Activated CD4-positive, CD25-positive, alpha-beta regulatory T cell treated with anti-CD3 and anti-CD28 coated beads, Interleukin-2, amount 50 U/mL, for 24 hours (primary cell): ENCODE data around the gene TIE1.

Experiments used
- ATAC-seq, 2 donors: fragments of 150-1000 bp; cut with Tn5 transposase; one replicate each; pipeline ENCODE4 v1.10.0; 2021; ENCODE audit warnings: mild to moderate bottlenecking in 1 of 2, moderate library complexity in 1 of 2

TIE1 gene

DNA sequence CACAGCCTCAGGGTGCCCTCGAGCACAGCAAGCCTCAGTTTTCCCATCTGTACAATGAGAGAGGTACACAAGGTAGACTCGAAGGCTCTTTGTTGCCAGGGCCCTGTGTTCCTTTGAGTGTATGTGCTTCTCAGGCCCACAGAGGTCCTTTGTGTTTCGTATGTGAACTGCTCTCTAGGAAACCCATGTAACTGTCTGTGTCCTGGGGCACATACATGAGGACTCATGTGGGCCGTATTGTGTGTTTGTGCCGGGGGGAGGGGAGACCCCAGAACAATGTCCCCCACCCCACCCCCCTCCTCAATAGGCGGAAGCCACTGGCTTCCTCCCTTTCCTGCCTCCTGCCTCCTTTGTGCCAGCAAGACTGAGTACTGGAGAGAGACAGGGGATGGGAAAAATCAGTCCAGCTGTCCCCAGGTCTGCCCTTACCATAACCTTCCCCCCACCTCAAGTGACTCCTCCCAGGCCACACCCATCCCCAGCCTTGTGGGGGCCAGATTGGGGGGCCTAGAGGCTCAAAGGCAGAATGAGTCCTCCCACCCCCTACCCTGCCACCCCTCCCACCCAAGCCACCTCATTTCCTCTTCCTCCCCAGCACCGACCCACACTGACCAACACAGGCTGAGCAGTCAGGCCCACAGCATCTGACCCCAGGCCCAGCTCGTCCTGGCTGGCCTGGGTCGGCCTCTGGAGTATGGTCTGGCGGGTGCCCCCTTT, at the start of gene TIE1:
Gene TIE1, plus strand, starts transcription at position 605 of the 717 bp plus-strand sequence. Its CDS starts 90 bp downstream, at position 695.
- no peak for ATAC-seq

DNA sequence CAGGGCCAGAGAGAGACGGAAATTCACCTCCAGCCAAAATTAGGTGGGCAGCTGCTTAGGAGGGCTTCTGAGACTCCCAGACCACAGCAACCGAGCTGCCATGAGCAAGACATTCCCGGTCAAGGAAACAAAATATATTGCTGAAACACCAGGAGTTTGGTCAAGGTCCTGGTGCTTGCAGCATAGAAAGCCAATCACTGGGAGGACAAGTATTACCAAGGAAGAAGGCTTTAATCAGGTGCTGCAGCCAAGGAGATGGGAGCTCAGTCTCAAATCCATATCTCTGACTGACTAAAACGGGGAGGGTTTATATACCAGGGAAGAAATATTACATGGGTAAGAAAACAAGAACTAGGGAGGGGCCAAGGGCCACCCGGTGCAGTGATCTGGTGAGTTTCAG, 49.8 kb upstream of the TIE1 start:
- ATAC-seq = no peak

DNA sequence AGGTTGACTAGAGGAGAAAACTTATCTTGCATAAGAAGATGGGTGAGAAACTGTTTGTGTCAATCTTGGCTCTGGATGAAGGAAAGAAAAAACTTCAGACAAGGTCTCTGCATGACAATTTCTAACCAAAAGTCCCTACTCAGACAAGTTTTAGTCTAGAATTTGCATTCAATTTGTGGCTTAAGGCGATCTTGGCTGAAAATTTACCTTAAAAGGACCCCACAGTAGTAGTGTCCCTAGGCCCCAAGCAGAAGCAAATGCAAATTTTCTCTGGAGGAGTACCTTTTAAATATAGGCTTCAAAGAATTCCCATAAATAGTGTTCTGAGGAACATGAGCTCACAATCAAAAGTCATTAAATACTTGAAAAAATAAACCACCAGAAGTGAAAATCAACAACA, 48.6 kb upstream of the TIE1 start:
- no peak for ATAC-seq

GRCh38 chr1:43253173-43253572, 47.6 kb upstream of the TIE1 start:
- no peak for ATAC-seq

- no peak for ATAC-seq
Measured at GRCh38 chr1:43253876-43254275, 46.9 kb upstream of the TIE1 start.

GRCh38 chr1:43255438-43256210, 45.2 kb upstream of the TIE1 start:
- ATAC-seq = no peak

- ATAC-seq = no peak
Measured at GRCh38 chr1:43256675-43257570, 43.9 kb upstream of the TIE1 start.

- ATAC-seq = no peak
Measured at GRCh38 chr1:43258370-43258769, 42.4 kb upstream of the TIE1 start.

DNA sequence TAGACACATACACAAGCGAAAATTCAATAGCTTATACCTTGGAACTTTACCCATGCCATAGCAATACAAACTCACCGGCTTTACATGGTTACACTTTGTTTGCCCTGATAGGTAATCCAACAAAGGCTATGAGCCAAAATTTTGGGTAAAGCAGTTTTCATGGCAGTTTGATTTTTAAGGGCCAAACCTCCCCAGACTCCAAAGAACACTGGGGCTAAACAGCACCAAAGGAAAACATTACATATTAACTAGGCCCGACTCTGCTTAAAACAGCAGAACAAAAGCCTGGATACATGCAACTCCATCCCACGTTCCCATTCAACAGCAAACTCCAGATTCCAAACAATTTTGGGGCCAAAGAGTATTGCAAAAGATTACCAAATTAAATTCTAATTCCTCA, 35.4 kb upstream of the TIE1 start:
- no peak for ATAC-seq

GRCh38 chr1:43266881-43267280, 33.9 kb upstream of the TIE1 start:
- no peak for ATAC-seq

DNA sequence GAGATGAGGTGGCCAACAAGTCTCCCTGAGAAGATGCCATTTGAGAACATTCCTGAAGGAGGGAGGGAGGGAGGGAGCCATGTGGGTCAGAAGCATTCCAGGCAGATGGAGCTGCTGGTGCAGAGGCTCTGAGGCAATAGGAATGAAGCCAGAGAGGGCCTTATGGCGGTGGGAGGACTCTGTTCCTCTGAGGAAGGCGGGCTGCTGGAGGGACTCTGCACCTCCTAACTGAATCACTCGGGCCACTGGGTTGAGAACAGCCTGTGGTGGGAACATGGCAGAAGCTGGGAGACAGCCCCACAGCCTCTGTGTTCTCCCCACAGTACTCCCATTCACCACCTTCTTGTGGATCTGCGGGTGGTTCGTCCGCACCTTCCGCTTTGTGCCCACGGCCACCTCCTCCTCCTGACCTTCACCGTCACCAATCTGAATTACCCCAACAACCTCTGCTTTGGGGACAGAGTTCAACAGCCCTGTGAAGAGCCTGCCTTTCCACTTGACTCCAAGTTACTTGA, 33.4 kb upstream of the TIE1 start:
- no peak for ATAC-seq

GRCh38 chr1:43267818-43268425, 32.9 kb upstream of the TIE1 start:
- no peak for ATAC-seq

GRCh38 chr1:43269627-43270375, 31.0 kb upstream of the TIE1 start, which contains the start of gene TMEM125:
Gene TMEM125 (plus strand): TSS chr1:43269983. CDS start chr1:43272723, 2,740 bp downstream.
- no peak for ATAC-seq

DNA sequence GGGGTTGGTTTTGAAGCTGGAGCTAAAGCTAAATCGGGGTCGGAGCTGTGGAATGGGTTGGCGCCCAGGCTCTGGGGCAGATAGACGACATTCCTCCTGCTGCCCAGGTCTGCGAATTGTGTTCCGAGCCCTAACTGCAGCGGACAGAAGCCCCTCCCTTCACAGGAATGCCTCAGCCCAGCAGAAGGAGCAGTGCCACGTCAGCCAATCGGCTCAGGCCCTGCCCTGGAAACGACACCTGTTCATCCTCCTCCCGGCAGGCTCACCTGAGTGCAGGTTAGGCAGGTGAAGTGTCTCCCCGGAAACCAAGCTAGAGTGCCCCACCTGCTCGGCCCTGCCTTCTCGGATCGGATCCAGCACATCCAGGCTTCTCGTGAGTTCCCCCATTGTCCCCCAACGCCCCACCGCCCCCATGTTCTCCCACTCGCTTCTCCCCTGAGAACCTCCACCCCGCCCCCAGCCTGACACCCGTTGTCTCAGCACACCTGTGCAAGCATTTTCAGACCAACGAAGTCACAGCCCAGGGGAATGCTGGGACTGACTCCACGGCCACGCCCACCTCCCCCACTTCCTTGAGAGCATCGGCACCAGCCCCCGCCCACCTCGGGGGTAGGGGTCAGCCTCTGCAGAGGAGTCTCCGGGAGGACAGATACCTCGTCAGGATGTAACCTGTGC, 30.2 kb upstream of the TIE1 start:
- ATAC-seq = peak in 1 of 2 donors; percentile 26

DNA sequence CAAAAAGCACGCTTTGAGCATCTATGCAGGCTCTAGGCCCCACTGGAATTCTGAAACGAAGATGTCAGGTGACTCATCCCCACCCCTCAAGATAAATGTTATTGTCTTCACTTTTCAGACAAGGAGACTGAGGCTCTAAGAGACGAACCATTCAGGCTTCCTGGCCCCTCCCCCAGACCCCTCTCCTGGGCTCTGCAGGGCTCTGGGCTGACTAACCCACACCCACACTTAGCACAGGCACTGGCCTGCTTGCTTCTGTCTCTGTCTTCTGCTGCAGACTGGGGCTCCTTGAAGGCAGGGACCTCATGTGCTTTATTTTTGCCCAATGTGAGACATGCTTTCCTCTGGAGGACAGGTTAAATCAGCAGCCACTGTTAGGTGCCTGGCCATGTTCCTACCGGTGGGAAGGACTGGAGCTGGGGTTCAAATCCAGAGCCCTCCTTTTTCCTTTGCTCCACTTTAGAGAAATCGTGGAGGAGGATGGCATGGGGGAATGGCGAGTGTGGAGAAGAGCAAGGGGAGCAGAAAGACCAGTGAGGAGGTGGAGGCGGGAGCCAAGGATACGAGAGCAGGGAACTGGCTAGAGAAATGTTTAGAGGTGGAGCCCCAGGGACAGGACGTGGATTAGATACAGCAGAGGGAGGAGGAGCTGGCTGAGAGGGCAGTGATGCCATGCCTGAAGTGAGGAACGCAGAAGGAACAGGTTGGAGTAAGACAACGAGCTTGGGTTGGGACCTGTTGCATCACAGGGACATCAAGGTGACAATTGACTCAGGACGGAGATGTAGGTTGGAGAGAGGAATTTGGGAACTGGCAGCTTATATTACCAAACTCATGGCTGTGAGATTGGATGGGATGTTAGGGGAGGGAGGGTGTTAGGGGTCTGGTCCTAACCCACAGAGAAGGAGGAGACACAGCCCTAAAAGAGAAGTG, 29.3 kb upstream of the TIE1 start:
- ATAC-seq = no peak

- no peak for ATAC-seq
Measured at GRCh38 chr1:43272161-43272560, 28.6 kb upstream of the TIE1 start.

GRCh38 chr1:43272576-43273571, 27.9 kb upstream of the TIE1 start:
- ATAC-seq = no peak

DNA sequence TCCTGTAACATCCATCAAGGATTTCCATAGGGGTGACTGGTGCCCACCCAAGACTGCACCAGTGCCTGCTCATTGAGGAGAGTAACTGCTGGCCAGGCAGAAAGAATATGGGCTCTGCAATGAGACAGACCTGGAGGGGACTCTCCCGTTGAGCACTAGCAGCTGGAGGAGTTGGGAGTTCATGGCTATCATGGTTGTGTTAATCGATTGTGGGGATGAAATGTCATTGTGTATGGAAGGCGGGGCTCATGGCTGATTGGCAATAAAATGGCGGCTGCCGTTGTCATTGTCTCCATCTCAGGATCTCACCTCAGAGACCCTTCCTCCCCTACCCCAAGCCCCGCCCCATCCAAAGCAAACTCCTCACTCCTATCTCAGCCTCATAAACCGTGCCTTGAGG, 27.1 kb upstream of the TIE1 start:
- no peak for ATAC-seq
